Measurements from ENCODE around the gene CGNL1. TPM values are rescaled to one million over a fixed set of nuclear protein-coding genes. Genes with fewer than 3 reads are reported as not detected.

The CGNL1 gene
- total and polyA plus RNA-seq, 8 donors = 7.3 to 35.8 (median 24.2) TPM

DNA sequence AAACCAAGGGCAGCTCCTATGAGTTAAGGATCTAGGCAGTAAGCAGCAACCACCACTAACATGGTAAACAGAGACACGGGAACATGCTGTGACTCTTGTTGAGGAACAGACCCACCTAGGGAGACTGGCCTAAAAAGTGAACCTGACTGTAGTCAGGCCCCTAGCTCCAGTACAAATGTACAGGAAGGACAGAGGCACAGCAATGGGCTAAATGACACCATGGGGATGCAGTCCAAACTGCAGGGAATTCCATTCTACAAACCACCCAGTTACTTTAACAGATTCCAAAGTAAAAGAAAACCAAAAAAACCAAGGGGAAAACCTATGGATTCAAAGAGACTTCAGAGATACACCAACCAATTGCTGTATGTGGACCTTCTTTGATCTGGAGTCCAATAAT is 28.2 kb upstream of the CGNL1 start:
- Histone ChIP-seq H3K9me3 (no peaks in the 10 kb centered on the region), H3K4me1 (peaks cover 0 to 4% (median 0%) of the 10 kb centered on the region in 3 donors), H3K27ac (no peak overlapping the region), H3K4me3 (no peak overlapping the region), H3K27me3 (no peaks in the 10 kb centered on the region), H3K36me3 (no peaks in the 10 kb centered on the region)
- ATAC-seq (no peak), DNase-seq (no peak), FAIRE-seq (no peak)
- TF ChIP-seq, protein P1, sequence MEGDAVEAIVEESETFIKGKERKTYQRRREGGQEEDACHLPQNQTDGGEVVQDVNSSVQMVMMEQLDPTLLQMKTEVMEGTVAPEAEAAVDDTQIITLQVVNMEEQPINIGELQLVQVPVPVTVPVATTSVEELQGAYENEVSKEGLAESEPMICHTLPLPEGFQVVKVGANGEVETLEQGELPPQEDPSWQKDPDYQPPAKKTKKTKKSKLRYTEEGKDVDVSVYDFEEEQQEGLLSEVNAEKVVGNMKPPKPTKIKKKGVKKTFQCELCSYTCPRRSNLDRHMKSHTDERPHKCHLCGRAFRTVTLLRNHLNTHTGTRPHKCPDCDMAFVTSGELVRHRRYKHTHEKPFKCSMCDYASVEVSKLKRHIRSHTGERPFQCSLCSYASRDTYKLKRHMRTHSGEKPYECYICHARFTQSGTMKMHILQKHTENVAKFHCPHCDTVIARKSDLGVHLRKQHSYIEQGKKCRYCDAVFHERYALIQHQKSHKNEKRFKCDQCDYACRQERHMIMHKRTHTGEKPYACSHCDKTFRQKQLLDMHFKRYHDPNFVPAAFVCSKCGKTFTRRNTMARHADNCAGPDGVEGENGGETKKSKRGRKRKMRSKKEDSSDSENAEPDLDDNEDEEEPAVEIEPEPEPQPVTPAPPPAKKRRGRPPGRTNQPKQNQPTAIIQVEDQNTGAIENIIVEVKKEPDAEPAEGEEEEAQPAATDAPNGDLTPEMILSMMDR (IDR thresholded peaks at IDR 0.05) = no peak
- intact Hi-C loops (cut with DNase I) = no loop called here
- WGBS, 2 donors = 89 to 98% methylated on average over 1 of the region's 1 CpG

DNA sequence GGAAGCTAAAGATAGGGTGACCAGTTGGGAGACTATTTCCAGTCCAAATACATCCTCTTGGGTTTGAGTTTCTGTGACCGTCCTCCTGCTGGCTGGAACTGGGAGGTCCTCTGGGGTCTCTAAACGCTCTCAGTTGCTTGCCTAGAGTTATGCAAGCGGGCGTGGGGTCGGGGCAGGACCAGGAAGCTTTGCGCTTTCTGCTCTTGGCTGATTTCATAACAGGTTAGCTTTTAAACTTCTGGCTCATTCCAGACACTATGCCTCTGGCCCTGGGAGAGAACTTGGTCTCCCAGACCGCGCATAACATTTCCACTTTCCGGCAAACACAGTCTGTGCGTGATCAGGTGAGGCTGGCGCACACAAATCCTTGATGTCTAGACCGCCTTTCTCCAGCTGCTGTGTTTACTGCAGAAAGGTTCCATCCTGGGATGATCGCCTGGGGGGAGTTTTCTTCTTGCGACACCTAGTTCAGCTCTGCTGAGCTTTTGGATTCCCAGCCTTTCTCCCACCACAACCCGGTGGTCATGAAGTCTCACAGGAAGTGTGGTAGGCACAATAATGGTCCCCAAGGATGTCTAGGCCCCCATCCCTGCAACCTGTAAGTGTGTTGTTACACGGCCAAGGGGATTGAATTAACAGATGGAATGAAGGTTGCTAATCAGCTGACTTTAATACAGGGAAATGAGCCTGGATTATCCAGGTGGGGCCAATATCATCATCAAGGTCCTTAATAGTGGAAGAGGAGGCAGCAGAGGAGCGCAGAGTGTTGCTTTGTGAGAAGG is 23.6 kb upstream of the CGNL1 start:
- TF ChIP-seq, protein P1 (IDR thresholded peaks at IDR 0.05) = no peak
- Histone ChIP-seq H3K36me3 (no peaks in the 10 kb centered on the region), H3K4me3 (no peak overlapping the region), H3K9me3 (no peaks in the 10 kb centered on the region), H3K4me1 (no peaks in the 10 kb centered on the region), H3K27ac (no peak overlapping the region), H3K27me3 (no peaks in the 10 kb centered on the region)
- intact Hi-C loops (cut with DNase I) = loop anchor here in 1 of 3 donors (5.0 kb wide), 1 partner anchor 170 kb away; no protein-coding TSS in a partner anchor
- 84 to 92% methylated on average over 17 of the region's 17 CpGs for WGBS, 2 donors
- ATAC-seq (no peak), DNase-seq (no peak), FAIRE-seq (no peak)

DNA sequence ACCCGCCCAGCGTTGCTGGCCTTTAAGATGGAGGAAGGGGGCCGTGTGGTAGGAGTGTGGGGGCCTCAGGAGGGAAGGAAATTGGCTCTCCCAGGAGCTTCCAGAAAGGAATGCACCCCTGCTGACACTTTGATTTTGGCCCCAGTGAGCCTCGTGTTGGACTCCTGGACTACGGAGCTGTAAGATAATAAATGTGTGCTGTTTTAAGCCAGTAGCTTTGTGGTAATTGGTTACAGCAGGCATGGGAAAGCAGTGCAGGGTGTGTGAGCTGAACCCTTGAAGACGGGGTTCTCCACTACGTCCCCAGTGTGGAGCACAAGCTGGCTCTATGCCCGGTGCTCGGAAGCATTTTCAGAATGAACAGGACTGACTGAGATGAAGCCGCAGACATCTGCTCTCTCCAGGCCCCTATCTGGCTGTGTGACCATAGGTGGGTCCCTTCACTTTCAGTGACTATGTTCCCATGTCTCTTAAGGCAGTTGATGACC is 22.9 kb upstream of the CGNL1 start:
- no peak for ATAC-seq
- Histone ChIP-seq H3K36me3 (no peaks in the 10 kb centered on the region), H3K4me1 (no peaks in the 10 kb centered on the region), H3K27ac (no peak overlapping the region), H3K4me3 (no peak overlapping the region), H3K9me3 (no peaks in the 10 kb centered on the region), H3K27me3 (no peaks in the 10 kb centered on the region)
- TF ChIP-seq, protein P1 (IDR thresholded peaks at IDR 0.05) = no peak
- FAIRE-seq = no peak
- intact Hi-C loops (cut with DNase I) = loop anchor here in 1 of 3 donors (5.0 kb wide), 1 partner anchor 169 kb away; no protein-coding TSS in a partner anchor
- DNase-seq = no peak
- 58 to 63% methylated on average over 10 of the region's 10 CpGs for WGBS, 2 donors

DNA sequence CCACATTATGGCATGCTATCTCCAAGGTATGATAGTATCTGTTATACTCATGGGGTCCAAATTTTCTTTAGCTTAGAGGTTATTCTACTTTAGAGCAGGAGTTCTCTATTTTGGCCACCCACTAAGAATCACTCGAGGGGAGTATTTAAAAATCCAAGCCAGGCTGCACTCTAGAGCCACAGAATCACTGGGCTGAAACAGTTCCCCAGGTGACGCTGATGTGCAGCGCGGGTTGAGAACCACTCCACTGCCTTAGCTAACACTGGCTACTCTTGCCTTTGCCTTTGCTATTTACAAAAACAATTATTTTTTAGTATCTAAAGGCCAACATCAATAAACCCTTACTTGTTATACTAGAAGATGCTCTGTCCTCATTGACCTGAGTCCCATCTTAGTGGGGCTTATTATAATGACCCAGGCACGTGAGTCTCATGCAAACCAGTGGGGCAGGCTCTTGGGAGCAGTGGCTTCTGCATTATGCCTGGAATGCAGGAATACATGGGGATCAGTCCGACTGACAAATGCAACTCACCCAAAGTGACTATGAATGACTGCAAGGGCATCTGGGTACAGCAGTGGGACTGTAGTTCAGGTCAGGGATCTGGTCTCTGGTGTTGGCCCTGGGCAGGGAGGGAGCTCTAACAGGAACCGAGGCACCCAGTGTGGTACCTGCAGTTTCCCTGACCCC is 21.7 kb upstream of the CGNL1 start:
- H3K36me3 ChIP-seq = no peaks in the 10 kb centered on the region
- no peak overlapping the region for H3K4me3 ChIP-seq
- intact Hi-C loops (cut with DNase I) = loop anchor here in 1 of 3 donors (5.0 kb wide), 1 partner anchor 168 kb away; no protein-coding TSS in a partner anchor
- H3K4me1 ChIP-seq = no peaks in the 10 kb centered on the region
- FAIRE-seq (no peak), DNase-seq (no peak), ATAC-seq (no peak)
- no peak overlapping the region for H3K27ac ChIP-seq
- no peaks in the 10 kb centered on the region for H3K9me3 ChIP-seq
- no peaks in the 10 kb centered on the region for H3K27me3 ChIP-seq
- 75 to 79% methylated on average over 7 of the region's 7 CpGs for WGBS, 2 donors
- TF ChIP-seq, protein P1 (IDR thresholded peaks at IDR 0.05) = no peak
